B cell (primary cell): ENCODE measurements around the gene CCKAR.

Source experiments
- EZH2 ChIP-seq: IDR thresholded peaks from 2 replicates; pipeline ENCODE4 v1.6.1; 2012; ENCODE audit warnings: borderline replicate concordance, low read depth, mild to moderate bottlenecking, moderate library complexity, low read length; ENCODE audit not compliant: insufficient read depth, poor library complexity, severe bottlenecking
- TF ChIP-seq, protein P1 (sequence below): fragments of 200-600 bp; IDR thresholded peaks from one replicate; pipeline ENCODE4 v1.8.0; 2022; ENCODE audit warnings: antibody characterized with exemption, mild to moderate bottlenecking

DNA sequence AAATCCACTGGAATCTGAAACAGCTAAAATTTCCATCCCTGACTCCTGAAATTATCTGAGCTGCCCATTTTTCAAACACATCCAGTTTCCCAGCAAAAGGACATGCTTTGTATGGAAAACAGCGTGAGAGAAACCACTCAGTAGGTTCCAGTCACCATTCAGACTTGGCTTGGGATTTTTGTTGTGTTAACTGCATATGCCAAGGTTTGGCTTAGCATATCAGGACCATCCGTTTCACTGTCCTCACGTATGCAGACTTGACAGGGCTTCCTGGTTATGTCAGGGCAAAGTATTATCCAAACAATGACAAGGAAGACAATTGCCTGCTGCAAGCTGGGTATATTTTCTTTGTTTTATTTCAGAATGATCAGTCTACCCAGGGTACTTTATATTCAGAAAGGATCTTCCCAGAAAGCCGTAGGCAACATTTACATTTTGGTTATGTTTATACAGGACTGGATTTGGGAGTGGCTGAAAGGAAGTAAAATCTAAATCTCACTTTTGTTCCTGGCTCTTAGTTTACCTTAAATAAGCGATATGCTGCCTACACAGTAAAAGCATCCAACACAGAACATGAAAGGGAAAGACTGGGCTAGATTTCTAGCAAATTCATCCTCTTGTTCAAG is 41.3 kb upstream of the CCKAR start:
- TF ChIP-seq, protein P1, sequence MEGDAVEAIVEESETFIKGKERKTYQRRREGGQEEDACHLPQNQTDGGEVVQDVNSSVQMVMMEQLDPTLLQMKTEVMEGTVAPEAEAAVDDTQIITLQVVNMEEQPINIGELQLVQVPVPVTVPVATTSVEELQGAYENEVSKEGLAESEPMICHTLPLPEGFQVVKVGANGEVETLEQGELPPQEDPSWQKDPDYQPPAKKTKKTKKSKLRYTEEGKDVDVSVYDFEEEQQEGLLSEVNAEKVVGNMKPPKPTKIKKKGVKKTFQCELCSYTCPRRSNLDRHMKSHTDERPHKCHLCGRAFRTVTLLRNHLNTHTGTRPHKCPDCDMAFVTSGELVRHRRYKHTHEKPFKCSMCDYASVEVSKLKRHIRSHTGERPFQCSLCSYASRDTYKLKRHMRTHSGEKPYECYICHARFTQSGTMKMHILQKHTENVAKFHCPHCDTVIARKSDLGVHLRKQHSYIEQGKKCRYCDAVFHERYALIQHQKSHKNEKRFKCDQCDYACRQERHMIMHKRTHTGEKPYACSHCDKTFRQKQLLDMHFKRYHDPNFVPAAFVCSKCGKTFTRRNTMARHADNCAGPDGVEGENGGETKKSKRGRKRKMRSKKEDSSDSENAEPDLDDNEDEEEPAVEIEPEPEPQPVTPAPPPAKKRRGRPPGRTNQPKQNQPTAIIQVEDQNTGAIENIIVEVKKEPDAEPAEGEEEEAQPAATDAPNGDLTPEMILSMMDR = no peak
- no peak for TF ChIP-seq EZH2
